ENCODE measurements around the gene NCAPH2.

NCAPH2 gene

DNA sequence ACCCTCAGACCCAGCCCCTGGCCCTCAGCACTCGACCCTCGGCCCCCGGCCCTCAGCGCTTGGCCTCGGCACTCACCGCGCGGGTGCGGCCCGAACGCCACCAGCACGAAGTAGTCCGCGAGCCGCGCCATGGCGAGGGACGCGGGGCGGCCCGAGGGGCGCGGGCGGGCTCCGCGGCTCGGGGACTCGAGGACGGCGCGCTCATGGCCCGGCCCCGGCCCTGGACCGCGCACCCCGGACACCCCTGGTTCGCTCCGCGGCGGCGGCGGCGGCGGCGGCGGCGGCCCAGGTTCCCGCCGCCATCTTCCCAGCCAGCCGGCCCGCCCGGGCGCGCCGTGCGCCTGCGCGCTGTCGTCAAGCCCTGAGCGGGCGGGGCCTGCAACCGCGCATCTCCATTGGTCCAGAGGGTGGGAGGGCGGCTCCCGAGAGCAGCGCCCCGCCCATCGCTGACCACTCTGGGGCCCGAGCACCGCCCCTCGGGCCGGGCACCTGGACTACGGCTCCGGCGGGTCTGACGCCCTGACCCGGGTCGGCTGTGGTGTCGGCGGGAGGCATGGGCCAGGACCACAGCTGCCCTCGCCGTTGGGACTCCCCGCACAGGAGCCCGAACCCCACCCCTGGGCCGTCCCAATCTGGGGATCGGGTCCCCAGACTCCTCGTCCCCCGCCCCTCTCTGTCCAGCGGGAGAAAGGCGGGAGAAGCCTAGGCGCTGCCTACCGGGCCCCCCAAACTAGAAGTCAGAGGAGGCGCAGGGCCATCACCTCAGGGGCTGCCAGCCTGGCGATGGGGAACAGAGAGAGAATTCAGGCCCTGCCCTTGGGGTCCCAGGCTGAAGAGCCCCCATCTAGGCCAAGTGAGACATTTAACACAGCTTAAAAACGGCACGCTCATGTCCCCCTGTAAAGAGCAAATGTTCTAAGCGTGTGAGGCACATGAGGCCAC, 33.0 kb upstream of the NCAPH2 start, which contains the start of gene SBF1:
Gene SBF1 (minus strand): TSS at position 326 of the 942 bp plus-strand sequence. CDS start 195 bp downstream, at position 131.
- DNase-seq, result peak; percentile 92

DNA sequence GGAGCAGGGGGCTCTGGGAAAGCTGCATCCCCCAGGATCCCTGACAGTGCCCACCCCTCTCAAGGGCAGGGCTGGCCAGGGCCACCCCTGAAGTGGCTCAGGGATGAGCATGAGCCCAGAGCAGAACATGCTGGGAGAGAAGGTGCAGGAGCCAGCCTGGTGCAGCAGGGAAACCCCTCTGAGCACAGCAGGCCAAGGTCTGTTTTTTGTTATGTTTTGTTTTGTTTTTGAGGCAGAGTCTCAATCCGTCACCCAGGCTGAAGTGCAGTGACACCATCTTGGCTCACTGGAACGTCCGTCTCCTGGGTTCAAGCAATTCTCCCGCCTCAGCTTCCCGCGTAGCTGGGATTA, 32.4 kb upstream of the NCAPH2 start:
- no peak for DNase-seq

DNA sequence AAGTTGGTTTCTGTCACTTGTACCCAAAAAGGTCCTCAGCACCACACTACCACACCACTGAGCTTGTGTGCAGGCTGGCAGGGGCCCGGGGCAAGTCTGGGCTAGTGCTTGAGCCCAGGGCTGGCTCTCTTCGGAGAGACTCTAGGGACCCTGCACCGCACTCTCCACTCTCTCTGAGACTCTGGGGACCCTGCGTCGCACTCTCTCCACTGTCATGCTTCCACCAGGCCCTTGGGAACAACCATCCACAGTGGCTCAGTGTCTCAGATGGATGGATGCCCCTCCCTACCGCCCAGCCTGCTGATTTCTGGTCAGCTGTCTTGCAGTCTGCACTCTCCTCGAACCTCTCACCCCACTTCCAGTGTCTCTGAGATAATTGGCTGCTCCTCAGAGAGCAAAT, 31.2 kb upstream of the NCAPH2 start:
- DNase-seq, result no peak

DNA sequence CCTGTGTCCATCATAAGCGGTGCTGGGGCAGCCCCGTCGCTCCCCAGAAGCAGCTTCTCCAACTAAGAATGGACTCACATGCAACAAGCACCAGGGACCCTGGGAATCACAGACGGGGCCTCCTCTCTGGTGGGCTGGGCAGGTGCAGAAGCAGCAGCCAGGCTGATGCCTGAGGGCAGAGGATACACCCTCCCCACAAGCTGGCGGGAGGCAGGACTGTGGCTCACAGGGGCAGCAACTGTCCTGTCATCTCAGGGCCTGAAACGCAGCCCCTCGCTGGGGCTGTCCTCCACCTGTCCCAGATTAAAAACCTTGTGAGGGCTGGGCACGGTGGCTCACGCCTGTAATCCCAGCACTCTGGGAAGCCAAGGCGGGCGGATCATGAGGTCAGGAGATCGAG, 30.1 kb upstream of the NCAPH2 start:
- DNase-seq, result no peak

DNA sequence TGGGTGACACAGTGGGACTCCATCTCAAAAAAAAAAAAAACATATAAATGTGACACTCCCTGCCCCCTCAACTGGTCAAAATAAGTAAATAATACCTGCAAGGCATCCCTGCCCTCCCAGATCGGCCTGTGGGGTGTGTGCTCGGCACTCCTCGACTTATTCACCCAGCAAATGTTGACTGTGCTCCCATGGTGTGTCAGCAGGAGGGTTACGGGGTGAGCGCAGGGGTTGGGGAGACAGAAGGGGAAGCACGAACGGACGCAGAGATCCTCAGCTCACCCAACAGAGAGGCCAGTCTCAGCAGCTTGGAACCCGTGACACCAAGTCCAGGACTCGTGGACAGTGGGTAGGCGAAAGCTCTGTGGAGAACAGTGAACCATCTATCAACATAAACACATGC, 28.3 kb upstream of the NCAPH2 start:
- no peak for DNase-seq

DNA sequence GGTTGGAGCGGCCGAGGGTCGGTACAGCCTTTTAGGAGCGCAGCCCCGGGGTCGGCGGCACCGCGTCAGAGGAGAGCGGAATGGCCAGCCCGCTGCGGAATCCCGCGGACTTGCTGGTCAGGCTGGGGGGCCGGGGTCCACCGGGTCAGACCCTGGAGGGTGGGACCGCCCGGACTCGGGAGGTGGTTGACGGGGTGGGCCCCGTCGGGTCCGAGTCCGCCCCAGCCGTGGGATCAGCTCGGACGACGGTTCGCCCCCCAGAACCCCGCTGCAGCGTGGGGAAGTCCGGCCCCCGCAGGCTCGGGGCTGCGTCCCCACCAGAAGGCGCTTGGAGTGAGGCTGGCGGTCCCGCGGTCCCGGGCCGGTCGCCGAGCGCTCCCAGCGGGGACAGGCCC, 27.0 kb upstream of the NCAPH2 start:
- no peak for DNase-seq

DNA sequence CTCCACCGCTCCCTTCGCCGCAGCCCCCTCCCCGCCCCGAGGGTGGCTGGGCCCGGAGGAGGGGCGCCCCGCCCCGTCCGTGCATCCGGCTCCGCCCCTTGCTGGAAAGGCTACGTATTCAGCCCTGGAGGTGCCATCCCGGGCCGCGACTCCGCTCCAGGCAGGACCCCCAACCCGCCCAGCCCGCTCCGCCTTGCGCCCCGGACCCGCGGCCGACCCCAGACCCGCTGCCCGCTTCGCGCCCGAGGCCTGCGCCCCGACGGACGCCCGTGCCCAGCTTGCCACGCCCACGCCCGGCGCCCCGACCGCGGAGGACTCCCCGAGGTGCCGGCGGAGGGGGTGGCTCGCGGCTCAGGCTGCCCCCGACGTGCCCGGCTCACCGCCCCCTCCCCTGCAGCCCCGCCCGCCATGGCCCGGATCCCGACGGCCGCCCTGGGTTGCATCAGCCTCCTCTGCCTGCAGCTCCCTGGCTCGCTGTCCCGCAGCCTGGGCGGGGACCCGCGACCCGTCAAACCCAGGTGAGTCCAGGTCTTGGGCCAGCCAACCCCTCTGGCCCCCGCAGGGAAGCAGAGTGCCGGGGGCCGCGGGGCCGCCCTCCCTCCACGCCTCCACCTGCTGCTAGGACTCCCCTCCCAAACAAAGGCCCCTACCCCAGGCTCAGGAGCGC, 26.5 kb upstream of the NCAPH2 start, which contains the start of gene ADM2:
Gene ADM2 (plus strand): TSS at position 104 of the 667 bp plus-strand sequence. CDS start 305 bp downstream, at position 409.
- peak; percentile 71 for DNase-seq

DNA sequence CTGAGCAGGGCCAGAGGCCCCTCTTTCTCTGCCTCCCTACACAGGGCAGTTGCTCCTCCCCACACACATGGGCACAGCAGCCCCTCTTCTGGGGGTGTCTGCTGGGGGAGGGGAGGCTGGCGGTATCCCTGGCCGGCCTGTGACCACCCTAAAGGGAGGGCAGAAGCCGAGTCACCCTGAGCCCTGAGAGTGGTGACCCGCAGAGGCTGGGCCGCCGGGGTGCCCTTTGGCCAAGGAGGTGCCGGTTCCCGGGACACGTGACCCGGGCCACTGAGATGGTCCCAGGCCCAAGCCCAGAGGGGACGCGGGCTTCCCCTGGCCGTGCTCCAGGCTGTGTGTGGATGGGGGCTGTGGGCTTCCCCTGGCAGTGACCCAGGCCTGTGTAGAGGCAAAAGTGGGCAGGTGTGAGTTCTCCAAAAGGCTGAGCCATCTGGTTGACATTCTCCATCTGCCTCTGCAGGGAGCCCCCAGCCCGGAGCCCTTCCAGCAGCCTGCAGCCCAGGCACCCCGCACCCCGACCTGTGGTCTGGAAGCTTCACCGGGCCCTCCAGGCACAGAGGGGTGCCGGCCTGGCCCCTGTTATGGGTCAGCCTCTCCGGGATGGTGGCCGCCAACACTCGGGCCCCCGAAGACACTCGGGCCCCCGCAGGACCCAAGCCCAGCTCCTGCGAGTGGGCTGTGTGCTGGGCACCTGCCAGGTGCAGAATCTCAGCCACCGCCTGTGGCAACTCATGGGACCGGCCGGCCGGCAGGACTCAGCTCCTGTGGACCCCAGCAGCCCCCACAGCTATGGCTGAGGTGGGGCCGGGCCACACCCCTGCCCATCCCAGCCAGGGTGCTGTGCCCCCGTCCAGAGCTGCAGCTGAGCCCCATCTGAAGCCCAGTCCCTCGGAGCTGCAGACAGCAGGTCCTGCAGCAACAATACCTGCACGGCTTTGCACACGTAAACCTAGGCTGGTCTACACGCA, 25.6 kb upstream of the NCAPH2 start:
- DNase-seq, result no peak

DNA sequence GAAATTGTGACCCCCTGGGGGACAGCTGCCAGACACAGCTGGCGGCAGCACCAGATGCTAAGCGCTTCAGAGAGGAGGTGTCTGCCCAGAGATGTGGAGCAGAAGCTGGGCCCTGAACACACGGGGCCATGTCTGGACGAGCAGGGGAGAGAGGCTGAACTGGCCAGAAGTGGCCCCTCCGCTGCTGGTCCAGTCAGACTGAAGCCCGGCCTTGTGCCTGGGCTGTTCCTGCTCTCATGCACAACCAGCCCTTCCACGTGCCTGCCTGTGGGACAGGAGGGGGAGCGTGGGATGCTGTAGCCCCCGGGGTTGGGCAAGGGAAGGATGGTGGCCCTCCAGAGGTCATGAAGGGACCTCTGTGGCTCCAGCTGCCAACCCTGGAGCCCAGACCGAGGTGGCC, 24.9 kb upstream of the NCAPH2 start:
- DNase-seq, result no peak

DNA sequence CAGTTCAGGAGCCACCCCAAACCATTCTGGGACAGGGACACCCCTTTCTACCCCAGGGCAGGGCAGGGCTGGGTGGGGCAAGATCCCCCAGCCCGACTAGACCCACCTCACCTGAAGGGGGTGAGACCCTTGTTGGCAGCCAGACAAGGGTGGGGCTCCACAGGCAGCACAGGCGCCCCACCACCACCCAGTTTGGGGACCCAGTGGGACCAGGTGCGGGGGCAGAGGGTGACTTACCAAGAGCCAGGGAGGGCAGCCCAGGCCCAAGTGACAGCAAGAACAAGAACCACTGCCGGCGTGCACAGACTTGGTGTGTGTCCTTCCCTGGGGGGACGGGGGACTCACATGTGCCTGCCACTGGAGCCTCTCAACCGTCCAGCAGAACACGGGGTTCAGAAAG, 24.5 kb upstream of the NCAPH2 start:
- no peak for DNase-seq

DNA sequence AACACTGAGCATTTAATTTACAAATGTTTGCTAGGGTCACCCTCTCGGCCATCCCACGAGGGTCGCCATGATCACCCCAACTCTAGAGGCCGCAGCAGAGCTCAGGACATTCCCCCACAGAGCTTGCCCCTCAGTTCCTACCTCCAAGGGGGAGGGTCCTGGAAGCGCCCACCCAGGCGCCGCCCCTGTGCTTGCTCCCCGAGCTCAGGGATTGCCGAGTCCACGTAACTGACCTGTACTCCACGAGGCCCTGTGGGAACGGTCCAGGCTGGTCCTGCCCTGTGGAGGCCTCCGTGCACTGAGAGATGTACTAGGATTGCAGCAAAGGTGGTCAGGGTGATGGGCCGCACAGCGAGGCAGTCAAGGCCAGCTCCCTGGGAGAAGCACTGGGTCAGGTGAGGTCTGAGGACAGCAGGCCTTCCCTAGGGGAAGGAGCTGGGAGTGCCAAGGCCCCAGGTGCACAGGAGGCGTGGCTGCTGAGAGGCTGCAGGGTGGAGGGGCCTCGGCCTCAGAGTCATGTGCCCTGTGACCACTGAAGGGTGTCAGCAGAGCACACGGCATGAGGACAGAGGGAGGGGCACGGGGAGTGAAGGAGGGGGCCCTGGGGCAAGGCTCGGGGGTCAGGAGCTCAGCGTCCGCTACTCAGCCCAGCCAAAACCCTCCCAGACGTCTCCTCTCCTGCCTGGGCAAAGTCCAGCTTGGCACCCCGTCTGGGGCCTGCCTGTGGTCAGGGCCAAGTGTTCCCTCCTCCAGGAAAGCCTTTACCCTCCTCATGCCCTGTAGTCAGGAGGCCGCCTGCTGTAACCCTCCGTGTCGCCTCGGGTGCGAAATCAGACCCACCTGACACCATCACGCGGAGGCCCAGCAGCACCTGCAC, 23.8 kb upstream of the NCAPH2 start:
- no peak for DNase-seq

DNA sequence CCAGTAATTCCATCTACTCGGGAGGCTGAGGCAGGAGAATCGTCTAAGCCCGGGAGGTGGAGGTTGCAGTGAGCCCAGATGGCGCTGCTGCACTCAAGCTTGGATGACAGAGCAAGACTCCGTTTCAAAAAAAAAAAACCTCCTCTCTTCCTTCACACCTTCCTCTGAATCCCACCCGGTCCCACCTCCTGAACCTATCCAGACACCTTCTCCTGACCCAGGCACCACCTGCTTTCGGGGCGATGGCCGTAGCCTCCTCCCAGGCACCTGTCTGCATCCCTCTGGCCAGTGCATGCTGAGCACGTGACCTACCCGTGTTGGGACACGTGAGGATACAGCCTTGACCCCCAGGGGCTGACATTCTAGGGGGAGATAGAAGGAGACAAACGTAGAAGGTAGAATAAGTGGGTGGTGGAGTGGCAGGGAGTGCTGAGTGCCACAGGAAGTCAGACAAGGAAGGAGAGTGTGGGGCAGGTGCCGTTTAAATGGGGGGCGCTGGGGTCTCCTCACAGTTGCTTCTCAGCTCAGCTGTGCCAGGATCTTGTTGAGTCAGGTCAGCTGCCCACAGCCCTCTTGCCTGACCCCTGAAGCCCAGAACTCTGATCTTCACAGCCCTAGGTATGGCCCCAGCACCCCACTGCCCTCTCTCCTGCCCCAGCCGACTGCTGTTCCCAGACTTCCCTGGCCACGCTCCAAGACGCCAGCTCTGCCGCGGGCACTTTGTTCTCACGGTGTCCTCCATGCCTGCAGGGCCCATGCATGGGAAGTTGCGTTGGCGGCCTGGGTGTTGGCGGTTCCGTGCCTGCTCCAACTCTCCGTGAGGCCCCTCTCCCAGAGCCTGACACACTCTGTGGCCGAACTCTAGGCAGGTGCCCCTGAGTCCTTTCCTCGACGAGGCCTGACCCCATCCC, 22.5 kb upstream of the NCAPH2 start:
- no peak for DNase-seq

DNA sequence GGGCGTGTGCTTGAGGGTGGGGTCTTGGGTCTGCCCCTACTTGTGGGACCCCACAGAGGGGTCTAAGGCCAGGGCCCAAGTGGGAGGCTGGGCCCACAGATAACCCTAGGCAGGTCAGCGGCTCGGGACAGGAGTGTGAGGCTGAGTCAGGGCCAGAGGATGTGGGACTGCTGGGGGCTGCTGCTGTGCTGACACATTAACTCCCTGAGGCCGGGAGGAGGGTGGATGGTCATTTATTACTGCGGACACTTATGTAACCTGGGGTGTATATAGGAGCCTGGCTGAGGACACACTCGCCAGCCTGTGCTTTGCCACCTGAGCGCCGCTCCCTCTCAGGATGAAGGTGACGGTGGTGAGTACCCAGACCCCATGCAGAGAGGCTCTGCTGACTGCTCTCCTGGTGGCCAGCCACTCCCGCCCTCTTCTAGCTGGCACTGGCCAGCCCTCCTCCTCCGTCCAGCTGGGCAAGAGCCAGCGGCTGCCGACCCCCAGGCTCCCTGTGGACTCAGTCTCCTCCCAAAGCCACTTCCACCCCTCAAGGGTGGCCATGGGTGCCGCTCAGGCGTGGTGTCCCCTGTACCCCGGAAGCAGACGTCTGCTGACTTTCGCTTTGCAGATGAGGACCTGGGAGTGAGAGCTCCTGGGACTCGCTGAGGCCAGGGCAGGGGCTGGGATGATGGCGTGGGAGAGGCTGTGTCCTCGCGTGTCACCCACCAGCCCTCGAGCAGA, 21.3 kb upstream of the NCAPH2 start, which contains the start of gene MIOX:
Gene MIOX (plus strand): TSS at position 299 of the 729 bp plus-strand sequence. CDS start 39 bp downstream, at position 338.
- DNase-seq, result no peak

DNA sequence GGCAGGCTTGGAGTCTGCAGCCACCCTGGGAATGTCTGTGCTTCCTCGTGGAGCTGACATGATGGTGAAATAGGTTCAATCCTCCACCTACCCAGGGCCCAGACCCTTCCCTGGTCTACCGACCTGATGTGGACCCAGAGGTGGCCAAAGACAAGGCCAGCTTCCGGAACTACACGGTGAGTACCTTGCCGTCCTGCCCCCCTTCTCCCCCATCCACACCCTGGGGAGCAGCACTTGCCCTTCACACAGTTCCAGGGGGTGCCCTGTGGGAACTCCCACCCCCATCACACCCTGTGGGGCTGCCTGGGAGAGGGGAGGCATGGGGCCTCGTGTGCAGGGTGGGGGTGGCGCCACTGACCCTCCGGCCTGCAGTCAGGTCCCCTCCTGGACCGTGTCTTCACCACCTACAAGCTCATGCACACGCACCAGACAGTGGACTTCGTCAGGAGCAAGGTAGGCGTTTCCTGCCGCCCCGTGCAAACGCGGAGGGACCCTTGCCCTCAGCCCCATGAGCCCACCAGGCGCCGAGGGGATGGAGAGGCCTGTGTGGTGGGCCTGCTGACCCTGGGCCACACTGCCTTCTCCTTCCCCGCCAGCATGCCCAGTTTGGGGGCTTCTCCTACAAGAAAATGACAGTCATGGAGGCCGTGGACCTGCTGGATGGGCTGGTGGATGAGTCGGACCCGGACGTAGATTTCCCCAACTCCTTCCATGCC, 20.6 kb upstream of the NCAPH2 start:
- no peak for DNase-seq

DNA sequence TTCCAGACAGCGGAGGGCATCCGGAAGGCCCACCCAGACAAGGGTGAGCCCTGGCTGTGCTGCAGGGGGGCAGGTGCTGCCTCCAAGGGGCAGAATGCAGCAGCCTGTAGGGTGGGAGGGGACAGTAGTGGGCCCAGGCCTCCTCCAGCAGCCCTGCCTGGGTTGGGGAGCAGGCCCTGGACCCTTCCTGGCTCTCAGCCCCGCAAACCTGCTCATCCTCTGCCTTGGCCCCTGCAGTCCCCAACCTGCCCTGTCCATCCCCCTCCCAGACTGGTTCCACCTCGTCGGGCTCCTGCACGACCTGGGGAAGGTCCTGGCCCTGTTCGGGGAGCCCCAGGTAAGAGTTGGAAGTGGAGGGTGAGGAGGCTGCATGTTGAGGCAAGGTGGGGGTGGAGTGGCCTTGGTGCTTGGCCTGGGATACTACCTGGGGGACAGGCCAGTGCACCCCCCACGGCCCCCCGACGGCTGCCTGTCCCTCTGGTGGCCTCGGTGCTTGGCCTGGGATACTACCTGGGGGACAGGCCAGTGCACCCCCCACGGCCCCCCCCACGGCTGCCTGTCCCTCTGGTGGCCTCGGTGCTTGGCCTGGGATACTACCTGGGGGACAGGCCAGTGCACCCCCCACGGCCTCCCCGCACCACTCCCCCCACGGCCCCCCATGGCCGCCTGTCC, 19.9 kb upstream of the NCAPH2 start:
- no peak for DNase-seq

DNA sequence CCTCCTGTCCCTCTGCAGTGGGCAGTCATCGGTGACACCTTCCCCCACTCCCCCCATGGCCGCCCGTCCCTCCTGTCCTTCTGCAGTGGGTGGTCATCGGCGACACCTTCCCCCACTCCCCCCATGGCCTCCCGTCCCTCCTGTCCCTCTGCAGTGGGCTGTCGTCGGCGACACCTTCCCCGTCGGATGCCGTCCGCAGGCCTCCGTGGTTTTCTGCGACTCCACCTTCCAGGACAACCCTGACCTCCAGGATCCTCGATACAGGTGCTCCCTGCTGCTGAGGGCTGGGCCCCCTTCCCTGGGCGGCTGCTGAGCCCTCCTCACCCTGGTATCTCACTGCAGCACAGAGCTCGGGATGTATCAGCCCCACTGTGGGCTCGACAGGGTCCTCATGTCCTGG, 19.1 kb upstream of the NCAPH2 start:
- no peak for DNase-seq

DNA sequence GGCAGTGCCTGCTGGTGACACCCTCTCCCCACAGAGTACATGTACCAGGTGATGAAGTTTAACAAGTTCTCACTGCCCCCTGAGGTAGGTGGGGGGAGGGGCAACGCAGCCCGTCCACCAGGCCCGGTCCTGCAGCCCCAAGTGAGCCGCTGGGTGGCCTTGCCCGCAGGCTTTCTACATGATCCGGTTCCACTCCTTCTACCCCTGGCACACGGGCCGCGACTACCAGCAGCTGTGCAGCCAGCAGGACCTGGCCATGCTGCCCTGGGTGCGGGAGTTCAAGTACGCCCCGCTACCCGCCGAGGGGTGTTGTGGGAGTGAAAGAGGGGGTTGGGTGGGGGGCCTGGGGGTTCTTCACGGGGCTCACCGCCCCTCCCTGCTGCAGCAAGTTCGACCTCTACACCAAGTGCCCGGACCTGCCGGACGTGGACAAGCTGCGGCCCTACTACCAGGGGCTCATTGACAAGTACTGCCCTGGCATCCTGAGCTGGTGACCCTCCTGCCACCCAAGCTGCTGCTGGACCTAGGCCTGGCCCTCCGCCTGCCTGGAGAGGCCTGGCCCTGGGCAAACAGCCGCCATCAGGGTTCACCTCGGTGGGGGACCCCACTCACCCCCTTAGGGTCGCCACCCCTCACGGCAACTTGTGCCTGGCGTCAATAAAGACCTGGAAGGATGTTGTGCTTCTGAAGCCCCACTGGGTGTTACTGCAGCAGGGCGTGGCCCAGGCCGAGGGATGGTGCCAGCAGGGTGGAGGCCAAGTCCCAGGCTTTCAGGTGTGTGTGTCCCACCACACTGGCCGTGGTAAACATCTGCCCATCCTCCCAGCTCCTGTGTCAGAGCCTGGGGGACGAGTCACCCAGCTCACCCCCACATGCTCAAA, 18.4 kb upstream of the NCAPH2 start:
- no peak for DNase-seq
